ENCODE measurements around the gene CCDC92. TPM values are rescaled to one million over a fixed set of nuclear protein-coding genes. Genes with fewer than 3 reads are reported as not detected.

CCDC92 gene
- total RNA-seq, 1 experiment from 2014 or later = 53.7 TPM

- in situ Hi-C loops (cut with HindIII; ENCODE audit: low pct_unique_long_range_greater_than_20kb, low sequenced_read_pairs) (no loop called here), intact Hi-C loops (cut with micrococcal nuclease; ENCODE audit: unreplicated experiment) (no loop called here)
- TF ChIP-seq SIN3A (IDR thresholded peaks at IDR 0.05; ENCODE audit: borderline replicate concordance, insufficient read depth, low read depth, low read length) (no peak), CTCF (IDR thresholded peaks at IDR 0.05) (no peak), POLR2AphosphoS5 (IDR thresholded peaks at IDR 0.05; ENCODE audit: low read depth, low read length) (no peak), REST (IDR thresholded peaks at IDR 0.05; ENCODE audit: insufficient read depth in 1 of 2, low read depth in 2 of 2, low read length in 1 of 2) (no peak), TCF7L2 (IDR thresholded peaks at IDR 0.05; ENCODE audit: low read depth, low read length) (no peak)
- Histone ChIP-seq H3K4me3 (ENCODE audit: low read depth in 2 of 2, low read length in 2 of 2) (no peak overlapping the region), H3K27ac (ENCODE audit: low read length) (no peak overlapping the region), H3K4me1 (ENCODE audit: control insufficient read depth, insufficient read depth, low read length) (no peaks in the 10 kb centered on the region), H3K36me3 (ENCODE audit: control insufficient read depth, insufficient read depth, low read length) (no peaks in the 10 kb centered on the region), H3K9me3 (ENCODE audit: control insufficient read depth, insufficient read depth, low read depth, low read length) (no peaks in the 10 kb centered on the region), H3K27me3 (ENCODE audit: control insufficient read depth, insufficient read depth, low read length) (0 out of 2 replicates have a peak, but pooled peaks cover 4% of the 10 kb centered on the region)
- ATAC-seq = no peak
- ChIA-PET POLR2A (no interaction called here), CTCF (no interaction called here)
- no TSS peak for BruUV-seq (replicated peaks)
- DNase-seq (ENCODE audit: low read depth, low spot score) = no peak
These were observed 35.5 kb downstream of the CCDC92 start for GRCh38 chr12:123936956-123937706.

GRCh38 chr12:123936471-123936870 lies 36.2 kb downstream of the CCDC92 start:
- DNase-seq (ENCODE audit: low read depth, low spot score) (no peak), ATAC-seq (no peak)
- BruUV-seq (replicated peaks) = TSS peak; percentile 82
- Histone ChIP-seq H3K27ac (ENCODE audit: low read length) (no peak overlapping the region), H3K4me3 (ENCODE audit: low read depth in 2 of 2, low read length in 2 of 2) (no peak overlapping the region), H3K27me3 (ENCODE audit: control insufficient read depth, insufficient read depth, low read length) (0 out of 2 replicates have a peak, but pooled peaks cover 4% of the 10 kb centered on the region), H3K36me3 (ENCODE audit: control insufficient read depth, insufficient read depth, low read length) (no peaks in the 10 kb centered on the region), H3K9me3 (ENCODE audit: control insufficient read depth, insufficient read depth, low read depth, low read length) (no peaks in the 10 kb centered on the region), H3K4me1 (ENCODE audit: control insufficient read depth, insufficient read depth, low read length) (no peaks in the 10 kb centered on the region)
- ChIA-PET POLR2A (no interaction called here), CTCF (no interaction called here)
- in situ Hi-C loops (cut with HindIII; ENCODE audit: low pct_unique_long_range_greater_than_20kb, low sequenced_read_pairs) (no loop called here), intact Hi-C loops (cut with micrococcal nuclease; ENCODE audit: unreplicated experiment) (no loop called here)
- no peak for TF ChIP-seq POLR2AphosphoS5 (IDR thresholded peaks at IDR 0.05; ENCODE audit: low read depth, low read length)
- no peak for TF ChIP-seq CTCF (IDR thresholded peaks at IDR 0.05)
- TF ChIP-seq TCF7L2 (IDR thresholded peaks at IDR 0.05; ENCODE audit: low read depth, low read length) = no peak
- TF ChIP-seq SIN3A (IDR thresholded peaks at IDR 0.05; ENCODE audit: borderline replicate concordance, insufficient read depth, low read depth, low read length) = no peak
- TF ChIP-seq REST (IDR thresholded peaks at IDR 0.05; ENCODE audit: insufficient read depth in 1 of 2, low read depth in 2 of 2, low read length in 1 of 2) = no peak
